ENCODE data around the gene HYAL3.

- TF ChIP-seq, protein P1, sequence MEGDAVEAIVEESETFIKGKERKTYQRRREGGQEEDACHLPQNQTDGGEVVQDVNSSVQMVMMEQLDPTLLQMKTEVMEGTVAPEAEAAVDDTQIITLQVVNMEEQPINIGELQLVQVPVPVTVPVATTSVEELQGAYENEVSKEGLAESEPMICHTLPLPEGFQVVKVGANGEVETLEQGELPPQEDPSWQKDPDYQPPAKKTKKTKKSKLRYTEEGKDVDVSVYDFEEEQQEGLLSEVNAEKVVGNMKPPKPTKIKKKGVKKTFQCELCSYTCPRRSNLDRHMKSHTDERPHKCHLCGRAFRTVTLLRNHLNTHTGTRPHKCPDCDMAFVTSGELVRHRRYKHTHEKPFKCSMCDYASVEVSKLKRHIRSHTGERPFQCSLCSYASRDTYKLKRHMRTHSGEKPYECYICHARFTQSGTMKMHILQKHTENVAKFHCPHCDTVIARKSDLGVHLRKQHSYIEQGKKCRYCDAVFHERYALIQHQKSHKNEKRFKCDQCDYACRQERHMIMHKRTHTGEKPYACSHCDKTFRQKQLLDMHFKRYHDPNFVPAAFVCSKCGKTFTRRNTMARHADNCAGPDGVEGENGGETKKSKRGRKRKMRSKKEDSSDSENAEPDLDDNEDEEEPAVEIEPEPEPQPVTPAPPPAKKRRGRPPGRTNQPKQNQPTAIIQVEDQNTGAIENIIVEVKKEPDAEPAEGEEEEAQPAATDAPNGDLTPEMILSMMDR (IDR thresholded peaks at IDR 0.05) = no peak
- no peak for TF ChIP-seq POLR2A (IDR thresholded peaks at IDR 0.05)
Observed at GRCh38 chr3:50278880-50279224, 20.4 kb downstream of the HYAL3 start, which contains the start of gene LSMEM2.
